ENCODE data around the gene TYROBP.
"Not testable (repeated sequence)": the region's sequence is repeated elsewhere in the genome, so short reads cannot be mapped to it uniquely, and the experiment has no call there.

Gene TYROBP

DNA sequence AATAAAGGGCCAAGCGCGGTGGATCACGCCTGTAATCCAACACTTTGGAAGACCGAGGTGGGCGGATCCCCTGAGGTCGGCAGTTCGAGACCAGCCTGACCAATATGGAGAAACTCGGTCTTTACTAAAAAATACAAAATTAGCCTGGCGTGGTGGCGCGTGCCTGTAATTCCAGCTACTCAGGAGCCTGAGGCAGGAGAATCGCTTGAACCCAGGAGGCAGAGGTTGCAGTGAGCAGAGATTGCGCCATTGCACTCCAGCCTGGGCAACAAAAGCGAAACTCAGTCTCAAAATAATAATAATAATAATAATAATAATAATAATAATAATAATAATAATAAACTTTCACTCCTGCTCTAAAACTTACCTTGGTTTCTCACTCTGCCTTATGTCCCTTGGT, 2.3 kb upstream of the TYROBP start:
- not testable (repeated sequence) for H3K27ac ChIP-seq (ENCODE audit: low read depth, low read length); H3K36me3 ChIP-seq (ENCODE audit: control insufficient read depth in 1 of 2, insufficient read depth in 2 of 2, low read length in 2 of 2); H3K9me3 ChIP-seq (ENCODE audit: control insufficient read depth in 1 of 2, low read length in 2 of 2); H3K4me1 ChIP-seq (ENCODE audit: control insufficient read depth in 1 of 2, insufficient read depth in 2 of 2, low read length in 2 of 2); H3K27me3 ChIP-seq (ENCODE audit: control insufficient read depth in 1 of 2, insufficient read depth in 2 of 2, low read length in 2 of 2); H3K4me3 ChIP-seq (ENCODE audit: low read depth in 1 of 2, low read length in 2 of 2); H3K9ac ChIP-seq (ENCODE audit: low read depth in 1 of 2, low read length in 2 of 2)

DNA sequence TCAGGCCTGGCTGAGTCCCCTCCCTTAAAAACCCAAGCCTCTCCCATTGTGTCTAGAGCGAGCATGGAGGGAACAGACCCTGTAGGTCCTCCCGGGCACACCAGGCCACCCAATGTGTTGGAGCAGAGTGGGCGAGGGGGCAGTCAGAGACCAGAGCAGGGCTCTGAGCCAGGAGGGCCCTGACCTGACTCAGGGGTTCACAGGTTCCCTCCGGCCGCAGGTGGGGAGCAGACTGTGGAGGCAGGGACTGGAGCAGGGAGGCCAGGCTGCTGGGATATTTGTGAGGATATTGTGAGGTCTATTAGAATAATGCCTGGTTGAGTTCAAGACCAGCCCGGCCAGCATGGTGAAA, 1.6 kb upstream of the TYROBP start:
- H3K4me3 ChIP-seq (ENCODE audit: low read depth in 1 of 2, low read length in 2 of 2): no peak overlapping the region
- H3K9me3 ChIP-seq (ENCODE audit: control insufficient read depth in 1 of 2, low read length in 2 of 2): no peaks in the 10 kb centered on the region
- no peaks in the 10 kb centered on the region for H3K27me3 ChIP-seq (ENCODE audit: control insufficient read depth in 1 of 2, insufficient read depth in 2 of 2, low read length in 2 of 2)
- peak overlapping the region; percentile 62 for H3K27ac ChIP-seq (ENCODE audit: low read depth, low read length)
- H3K4me1 ChIP-seq (ENCODE audit: control insufficient read depth in 1 of 2, insufficient read depth in 2 of 2, low read length in 2 of 2): no peaks in the 10 kb centered on the region
- H3K36me3 ChIP-seq (ENCODE audit: control insufficient read depth in 1 of 2, insufficient read depth in 2 of 2, low read length in 2 of 2): no peaks in the 10 kb centered on the region
- no peak overlapping the region for H3K9ac ChIP-seq (ENCODE audit: low read depth in 1 of 2, low read length in 2 of 2)

DNA sequence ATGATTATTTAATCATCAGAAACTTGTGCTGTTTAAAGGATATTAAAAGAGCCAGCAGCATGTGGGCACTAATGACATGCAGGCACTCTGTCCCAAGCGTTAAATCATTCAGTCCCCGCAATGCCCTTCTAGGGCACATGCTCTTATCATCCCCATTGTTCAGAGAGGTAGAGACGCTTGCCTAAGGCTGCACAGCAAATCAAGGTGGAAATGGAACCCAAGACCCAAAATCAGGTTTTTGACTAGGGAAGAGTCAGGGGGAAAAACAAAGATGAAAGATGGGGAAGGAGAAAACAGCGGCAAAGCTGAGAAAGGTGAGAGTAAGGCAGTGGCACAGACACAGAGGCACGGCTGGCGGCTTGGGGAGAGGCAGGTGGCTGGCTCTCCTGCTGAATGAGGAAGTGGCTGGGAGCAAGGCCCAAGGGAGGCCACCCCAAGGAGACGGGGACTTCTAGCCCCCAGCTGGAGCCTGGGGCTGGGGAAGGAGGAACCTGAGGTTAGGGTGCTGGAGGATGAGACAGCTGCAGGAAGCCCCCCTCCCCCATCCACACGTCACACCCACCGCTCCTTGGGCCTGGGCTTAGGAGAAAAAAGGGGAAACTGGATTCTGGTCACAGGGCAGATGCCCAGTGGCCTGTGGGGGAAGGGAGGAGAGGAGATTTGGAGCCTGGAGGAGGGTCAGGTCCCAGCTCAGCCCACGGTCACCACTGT, 1.0 kb upstream of the TYROBP start:
- H3K9ac ChIP-seq (ENCODE audit: low read depth in 1 of 2, low read length in 2 of 2): no peak overlapping the region
- H3K4me3 ChIP-seq (ENCODE audit: low read depth in 1 of 2, low read length in 2 of 2): peak overlapping the region in 1 of 2 donors; percentile 29
- peak overlapping the region; percentile 62 for H3K27ac ChIP-seq (ENCODE audit: low read depth, low read length)
- no peaks in the 10 kb centered on the region for H3K4me1 ChIP-seq (ENCODE audit: control insufficient read depth in 1 of 2, insufficient read depth in 2 of 2, low read length in 2 of 2)
- H3K9me3 ChIP-seq (ENCODE audit: control insufficient read depth in 1 of 2, low read length in 2 of 2): no peaks in the 10 kb centered on the region
- H3K27me3 ChIP-seq (ENCODE audit: control insufficient read depth in 1 of 2, insufficient read depth in 2 of 2, low read length in 2 of 2): no peaks in the 10 kb centered on the region
- no peaks in the 10 kb centered on the region for H3K36me3 ChIP-seq (ENCODE audit: control insufficient read depth in 1 of 2, insufficient read depth in 2 of 2, low read length in 2 of 2)

DNA sequence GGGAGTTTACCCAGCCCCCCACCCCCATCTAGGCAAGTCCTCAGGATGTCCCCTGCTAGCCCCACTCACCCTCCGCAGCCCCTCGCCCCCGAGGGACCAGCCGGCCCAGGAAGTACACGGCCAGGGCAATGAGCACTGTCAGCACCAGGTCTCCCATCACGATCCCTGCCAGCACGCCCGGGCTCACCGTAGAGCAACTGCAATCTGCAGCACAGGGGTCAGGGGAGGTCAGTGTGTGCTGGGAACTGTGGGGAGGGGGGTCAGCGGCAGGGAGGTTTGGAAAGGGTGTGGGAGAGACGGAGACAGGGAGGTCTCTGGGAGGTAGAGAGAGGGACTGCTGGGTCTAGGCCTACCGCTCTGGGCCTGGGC, 734 bp downstream of the TYROBP start:
- Histone ChIP-seq H3K27ac (ENCODE audit: low read depth, low read length) (peak overlapping the region; percentile 50), H3K4me3 (ENCODE audit: low read depth in 1 of 2, low read length in 2 of 2) (peak overlapping the region; percentile 40 to 46), H3K9ac (ENCODE audit: low read depth in 1 of 2, low read length in 2 of 2) (peak overlapping the region; percentile 30 to 39), H3K36me3 (ENCODE audit: control insufficient read depth in 1 of 2, insufficient read depth in 2 of 2, low read length in 2 of 2) (no peaks in the 10 kb centered on the region), H3K4me1 (ENCODE audit: control insufficient read depth in 1 of 2, insufficient read depth in 2 of 2, low read length in 2 of 2) (no peaks in the 10 kb centered on the region), H3K9me3 (ENCODE audit: control insufficient read depth in 1 of 2, low read length in 2 of 2) (no peaks in the 10 kb centered on the region), H3K27me3 (ENCODE audit: control insufficient read depth in 1 of 2, insufficient read depth in 2 of 2, low read length in 2 of 2) (no peaks in the 10 kb centered on the region)

DNA sequence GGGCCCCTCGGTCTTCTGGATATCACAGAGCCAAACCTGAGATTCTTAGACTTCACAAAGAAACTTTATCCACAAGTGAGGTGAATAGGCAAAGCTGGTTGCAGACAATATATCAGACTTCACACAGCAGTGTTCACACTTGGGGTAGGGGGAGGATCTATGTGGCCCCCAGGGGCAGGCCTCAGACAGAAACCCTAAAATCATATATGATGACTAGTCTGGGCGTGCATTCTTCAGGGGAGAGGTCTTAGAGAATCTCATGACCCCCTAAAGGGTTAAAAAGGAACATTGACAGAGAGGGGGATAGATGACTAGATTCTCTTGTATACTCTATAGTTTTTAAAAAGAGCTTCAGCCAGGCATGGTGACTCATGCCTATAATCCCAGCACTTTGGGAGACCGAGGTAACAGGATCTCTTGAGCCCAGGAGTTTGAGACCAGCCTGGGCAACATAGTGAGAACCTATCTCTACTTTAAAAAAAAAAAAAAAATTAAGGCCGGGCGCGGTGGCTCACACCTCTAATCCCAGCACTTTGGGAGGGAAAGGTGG, 2.8 kb downstream of the TYROBP start:
- Histone ChIP-seq H3K4me1 (ENCODE audit: control insufficient read depth in 1 of 2, insufficient read depth in 2 of 2, low read length in 2 of 2) (peaks cover 0 to 14% of the 10 kb centered on the region in 2 donors), H3K9me3 (ENCODE audit: control insufficient read depth in 1 of 2, low read length in 2 of 2) (no peaks in the 10 kb centered on the region), H3K27ac (ENCODE audit: low read depth, low read length) (peak overlapping the region; percentile 50), H3K4me3 (ENCODE audit: low read depth in 1 of 2, low read length in 2 of 2) (no peak overlapping the region), H3K27me3 (ENCODE audit: control insufficient read depth in 1 of 2, insufficient read depth in 2 of 2, low read length in 2 of 2) (no peaks in the 10 kb centered on the region), H3K36me3 (ENCODE audit: control insufficient read depth in 1 of 2, insufficient read depth in 2 of 2, low read length in 2 of 2) (no peaks in the 10 kb centered on the region), H3K9ac (ENCODE audit: low read depth in 1 of 2, low read length in 2 of 2) (no peak overlapping the region)

DNA sequence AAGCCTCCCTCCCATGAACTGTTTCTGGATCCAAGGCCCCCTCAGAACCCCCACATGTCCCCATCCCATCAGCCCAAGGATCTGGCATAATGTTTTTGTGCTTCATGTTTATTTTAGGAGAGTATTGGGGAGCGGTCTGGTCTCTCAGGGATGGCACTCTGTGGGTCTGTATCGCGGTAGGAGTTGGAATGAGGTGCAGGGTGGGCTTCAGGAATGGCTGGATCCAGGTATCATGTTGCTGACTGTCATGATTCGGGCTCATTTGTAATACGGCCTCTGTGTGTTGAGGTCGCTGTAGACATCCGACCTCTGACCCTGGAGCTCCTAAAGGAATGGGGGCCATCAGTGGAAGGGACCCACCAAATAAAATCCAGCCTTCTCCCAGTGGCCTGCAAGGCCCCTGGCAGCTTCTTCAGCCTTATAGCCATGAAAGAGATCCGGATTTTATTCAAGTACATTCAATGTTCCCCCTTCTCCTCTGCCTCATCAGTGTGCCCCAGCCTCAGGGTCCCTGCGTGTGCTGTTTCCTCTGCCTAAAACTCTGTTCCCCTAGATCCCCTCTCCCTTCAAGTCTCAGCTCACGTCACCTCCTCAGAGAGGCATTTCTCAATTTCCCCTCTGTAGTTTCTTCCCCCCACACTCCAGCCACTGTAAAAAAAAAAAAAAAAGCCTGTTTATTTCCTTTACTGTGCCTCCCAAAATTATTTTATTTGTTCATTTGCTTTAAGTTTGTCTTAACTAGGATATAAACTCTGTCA, 3.6 kb downstream of the TYROBP start:
- H3K27me3 ChIP-seq (ENCODE audit: control insufficient read depth in 1 of 2, insufficient read depth in 2 of 2, low read length in 2 of 2): no peaks in the 10 kb centered on the region
- H3K9me3 ChIP-seq (ENCODE audit: control insufficient read depth in 1 of 2, low read length in 2 of 2): no peaks in the 10 kb centered on the region
- no peak overlapping the region for H3K9ac ChIP-seq (ENCODE audit: low read depth in 1 of 2, low read length in 2 of 2)
- H3K4me1 ChIP-seq (ENCODE audit: control insufficient read depth in 1 of 2, insufficient read depth in 2 of 2, low read length in 2 of 2): peaks cover 0 to 14% of the 10 kb centered on the region in 2 donors
- no peak overlapping the region for H3K4me3 ChIP-seq (ENCODE audit: low read depth in 1 of 2, low read length in 2 of 2)
- peak overlapping the region; percentile 50 for H3K27ac ChIP-seq (ENCODE audit: low read depth, low read length)
- H3K36me3 ChIP-seq (ENCODE audit: control insufficient read depth in 1 of 2, insufficient read depth in 2 of 2, low read length in 2 of 2): no peaks in the 10 kb centered on the region

DNA sequence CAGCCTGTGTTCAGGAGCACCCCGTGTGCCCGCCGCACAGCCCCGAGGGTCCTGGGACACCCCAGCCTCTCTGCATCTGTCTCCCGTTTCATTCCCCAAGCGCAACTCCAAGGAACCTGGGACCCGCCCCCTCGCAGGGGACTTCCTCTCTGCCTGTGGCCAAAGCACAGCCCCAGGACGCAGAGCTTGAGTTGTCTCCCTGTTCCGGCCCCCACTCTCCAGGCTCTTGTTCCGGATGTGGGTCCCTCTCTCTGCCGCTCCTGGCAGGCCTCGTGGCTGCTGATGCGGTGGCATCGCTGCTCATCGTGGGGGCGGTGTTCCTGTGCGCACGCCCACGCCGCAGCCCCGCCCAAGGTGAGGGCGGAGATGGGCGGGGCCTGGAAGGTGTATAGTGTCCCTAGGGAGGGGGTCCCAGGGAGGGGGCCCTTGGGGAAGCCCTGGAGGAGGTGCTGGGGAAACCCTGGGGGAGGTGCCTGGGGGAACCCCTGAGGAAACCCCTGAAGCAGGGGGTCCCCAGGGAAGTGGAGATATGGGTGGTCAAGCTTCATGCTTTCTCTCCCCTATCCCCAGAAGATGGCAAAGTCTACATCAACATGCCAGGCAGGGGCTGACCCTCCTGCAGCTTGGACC, 4.4 kb downstream of the TYROBP start:
- Histone ChIP-seq H3K4me3 (ENCODE audit: low read depth in 1 of 2, low read length in 2 of 2) (peak overlapping the region; percentile 55 to 57), H3K27me3 (ENCODE audit: control insufficient read depth in 1 of 2, insufficient read depth in 2 of 2, low read length in 2 of 2) (no peaks in the 10 kb centered on the region), H3K36me3 (ENCODE audit: control insufficient read depth in 1 of 2, insufficient read depth in 2 of 2, low read length in 2 of 2) (no peaks in the 10 kb centered on the region), H3K9me3 (ENCODE audit: control insufficient read depth in 1 of 2, low read length in 2 of 2) (no peaks in the 10 kb centered on the region), H3K4me1 (ENCODE audit: control insufficient read depth in 1 of 2, insufficient read depth in 2 of 2, low read length in 2 of 2) (peaks cover 0 to 14% of the 10 kb centered on the region in 2 donors), H3K27ac (ENCODE audit: low read depth, low read length) (peak overlapping the region; percentile 73), H3K9ac (ENCODE audit: low read depth in 1 of 2, low read length in 2 of 2) (peak overlapping the region; percentile 29 to 72)

DNA sequence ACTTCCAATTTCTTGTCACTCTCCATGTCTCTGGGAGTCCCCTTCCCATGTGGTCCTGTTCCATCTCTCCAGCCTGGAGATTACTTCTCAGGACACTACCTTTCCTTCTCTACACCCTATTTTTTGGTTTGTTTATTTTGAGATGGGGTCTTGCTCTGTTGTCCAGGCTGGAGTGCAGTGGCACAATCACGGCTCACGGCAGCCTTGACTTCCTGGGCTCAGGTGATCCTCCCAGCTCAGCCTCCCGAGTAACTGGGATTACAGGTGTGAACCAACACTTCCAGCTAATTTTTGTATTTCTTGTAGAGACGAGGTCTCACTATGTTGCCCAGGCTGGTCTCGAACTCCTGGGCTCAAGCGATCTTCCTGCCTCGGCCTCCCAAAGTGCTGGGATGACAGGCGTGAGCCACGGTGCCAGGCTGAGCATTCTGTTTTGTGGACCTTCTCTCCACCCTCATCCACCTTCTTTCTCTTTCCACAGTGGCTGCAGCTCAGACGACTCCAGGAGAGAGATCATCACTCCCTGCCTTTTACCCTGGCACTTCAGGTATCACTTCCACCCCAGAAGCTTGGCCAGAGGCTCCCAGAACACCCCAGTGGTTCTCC, 5.1 kb downstream of the TYROBP start:
- peak overlapping the region; percentile 29 to 72 for H3K9ac ChIP-seq (ENCODE audit: low read depth in 1 of 2, low read length in 2 of 2)
- no peaks in the 10 kb centered on the region for H3K36me3 ChIP-seq (ENCODE audit: control insufficient read depth in 1 of 2, insufficient read depth in 2 of 2, low read length in 2 of 2)
- H3K4me3 ChIP-seq (ENCODE audit: low read depth in 1 of 2, low read length in 2 of 2): peak overlapping the region; percentile 57
- H3K9me3 ChIP-seq (ENCODE audit: control insufficient read depth in 1 of 2, low read length in 2 of 2): no peaks in the 10 kb centered on the region
- peak overlapping the region; percentile 73 for H3K27ac ChIP-seq (ENCODE audit: low read depth, low read length)
- peaks cover 0 to 21% of the 10 kb centered on the region in 2 donors for H3K4me1 ChIP-seq (ENCODE audit: control insufficient read depth in 1 of 2, insufficient read depth in 2 of 2, low read length in 2 of 2)
- no peaks in the 10 kb centered on the region for H3K27me3 ChIP-seq (ENCODE audit: control insufficient read depth in 1 of 2, insufficient read depth in 2 of 2, low read length in 2 of 2)

DNA sequence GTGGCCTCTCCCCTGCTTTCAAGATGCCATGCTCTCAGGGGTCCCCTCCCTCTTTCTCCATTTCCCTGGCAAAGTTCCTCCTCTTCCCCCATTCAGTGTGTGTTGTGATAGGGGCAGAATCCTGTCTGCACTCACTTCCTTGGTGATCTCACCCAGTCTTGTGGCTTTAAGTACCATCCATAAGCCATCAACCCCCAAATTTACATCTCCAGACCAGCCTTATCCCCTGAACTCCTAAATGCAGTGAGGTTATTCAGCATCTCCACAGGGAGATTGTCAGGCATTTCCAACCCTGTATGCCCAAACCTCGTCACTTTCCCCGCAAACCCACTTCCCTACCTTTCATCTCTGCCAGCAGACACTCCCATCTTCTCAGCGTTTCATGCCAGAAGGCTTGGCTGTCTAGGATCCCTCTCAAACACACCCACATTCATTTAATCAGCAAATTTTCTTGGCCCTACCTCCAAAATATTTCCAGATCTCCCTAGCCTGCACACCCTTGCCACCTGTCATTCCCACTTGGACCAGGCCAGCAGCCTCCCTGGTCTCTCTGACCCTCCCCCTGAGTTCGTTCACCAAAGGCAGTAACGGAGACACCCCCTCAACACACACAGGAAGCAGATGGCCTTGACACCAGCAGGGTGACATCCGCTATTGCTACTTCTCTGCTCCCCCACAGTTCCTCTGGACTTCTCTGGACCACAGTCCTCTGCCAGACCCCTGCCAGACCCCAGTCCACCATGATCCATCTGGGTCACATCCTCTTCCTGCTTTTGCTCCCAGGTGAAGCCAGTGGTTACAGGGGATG, 6.0 kb downstream of the TYROBP start, which contains the start of gene HCST:
Gene HCST, plus strand, starts transcription at position 676 of the 808 bp plus-strand sequence. Its CDS starts 65 bp downstream, at position 741.
- Histone ChIP-seq H3K9ac (ENCODE audit: low read depth in 1 of 2, low read length in 2 of 2) (peak within 1 kb of the TSS; percentile 29 to 72), H3K27ac (ENCODE audit: low read depth, low read length) (peak within 1 kb of the TSS; percentile 73), H3K36me3 (ENCODE audit: control insufficient read depth in 1 of 2, insufficient read depth in 2 of 2, low read length in 2 of 2) (no peaks in the 10 kb centered on the region), H3K4me3 (ENCODE audit: low read depth in 1 of 2, low read length in 2 of 2) (peak within 1 kb of the TSS; percentile 57 to 82), H3K27me3 (ENCODE audit: control insufficient read depth in 1 of 2, insufficient read depth in 2 of 2, low read length in 2 of 2) (no peaks in the 10 kb centered on the region), H3K9me3 (ENCODE audit: control insufficient read depth in 1 of 2, low read length in 2 of 2) (no peaks in the 10 kb centered on the region), H3K4me1 (ENCODE audit: control insufficient read depth in 1 of 2, insufficient read depth in 2 of 2, low read length in 2 of 2) (peaks cover 0 to 26% of the 10 kb centered on the region in 2 donors)
